Cardiac fibroblast (primary cell): ENCODE measurements around the gene TOX2.
A peak's percentile ranks its signal among the peaks of the same experiment; 100 is the strongest.

Source experiments
- DNase-seq, 2 donors: peaks; one replicate each; pipeline versions ENCODE4 v3.0.0 to v3.0.0-alpha.2; 2010; ENCODE audit warnings: low read depth in 2 of 2
- H3K4me3 ChIP-seq, 2 donors: replicated peaks in 1 of 2; 1 replicate in 1 of 2; 2 replicates in 1 of 2; pipeline ENCODE4 v1.5.1; 2011; ENCODE audit warnings: low read depth in 2 of 2, low read length in 2 of 2, mild to moderate bottlenecking in 2 of 2, moderate library complexity in 1 of 2
- TF ChIP-seq, protein P1 (sequence below): IDR thresholded peaks from one replicate; pipeline ENCODE4 v1.5.1; 2011; ENCODE audit warnings: low read depth, mild to moderate bottlenecking, low read length, inconsistent platforms

The TOX2 gene

DNA sequence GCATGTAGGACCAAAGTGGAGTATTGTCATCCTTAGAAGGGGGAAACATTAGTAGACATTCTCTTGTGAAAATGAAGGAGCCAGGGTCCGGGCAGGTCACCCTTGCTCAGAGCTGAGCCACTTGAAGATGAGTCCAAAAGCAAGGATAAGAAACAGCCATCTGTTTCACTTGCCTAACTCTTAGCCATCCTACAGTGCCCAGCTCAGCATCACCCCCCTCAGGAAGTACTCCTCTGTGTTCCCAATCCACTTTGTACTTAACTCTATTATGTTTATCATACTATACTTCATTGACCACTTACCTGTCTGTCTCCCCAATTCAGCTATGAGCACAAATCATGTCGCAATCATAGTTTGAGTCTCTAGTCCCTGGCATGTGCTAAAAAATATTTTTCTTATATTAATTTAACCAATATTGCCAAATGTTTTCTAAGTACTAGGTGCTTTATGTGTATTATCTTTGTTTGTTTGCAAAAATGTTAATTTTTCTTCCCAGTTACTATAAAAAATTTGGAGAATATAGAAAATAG, 8.1 kb upstream of the TOX2 start:
- no peak for DNase-seq
- TF ChIP-seq, protein P1, sequence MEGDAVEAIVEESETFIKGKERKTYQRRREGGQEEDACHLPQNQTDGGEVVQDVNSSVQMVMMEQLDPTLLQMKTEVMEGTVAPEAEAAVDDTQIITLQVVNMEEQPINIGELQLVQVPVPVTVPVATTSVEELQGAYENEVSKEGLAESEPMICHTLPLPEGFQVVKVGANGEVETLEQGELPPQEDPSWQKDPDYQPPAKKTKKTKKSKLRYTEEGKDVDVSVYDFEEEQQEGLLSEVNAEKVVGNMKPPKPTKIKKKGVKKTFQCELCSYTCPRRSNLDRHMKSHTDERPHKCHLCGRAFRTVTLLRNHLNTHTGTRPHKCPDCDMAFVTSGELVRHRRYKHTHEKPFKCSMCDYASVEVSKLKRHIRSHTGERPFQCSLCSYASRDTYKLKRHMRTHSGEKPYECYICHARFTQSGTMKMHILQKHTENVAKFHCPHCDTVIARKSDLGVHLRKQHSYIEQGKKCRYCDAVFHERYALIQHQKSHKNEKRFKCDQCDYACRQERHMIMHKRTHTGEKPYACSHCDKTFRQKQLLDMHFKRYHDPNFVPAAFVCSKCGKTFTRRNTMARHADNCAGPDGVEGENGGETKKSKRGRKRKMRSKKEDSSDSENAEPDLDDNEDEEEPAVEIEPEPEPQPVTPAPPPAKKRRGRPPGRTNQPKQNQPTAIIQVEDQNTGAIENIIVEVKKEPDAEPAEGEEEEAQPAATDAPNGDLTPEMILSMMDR: no peak
- no peak overlapping the region for H3K4me3 ChIP-seq

DNA sequence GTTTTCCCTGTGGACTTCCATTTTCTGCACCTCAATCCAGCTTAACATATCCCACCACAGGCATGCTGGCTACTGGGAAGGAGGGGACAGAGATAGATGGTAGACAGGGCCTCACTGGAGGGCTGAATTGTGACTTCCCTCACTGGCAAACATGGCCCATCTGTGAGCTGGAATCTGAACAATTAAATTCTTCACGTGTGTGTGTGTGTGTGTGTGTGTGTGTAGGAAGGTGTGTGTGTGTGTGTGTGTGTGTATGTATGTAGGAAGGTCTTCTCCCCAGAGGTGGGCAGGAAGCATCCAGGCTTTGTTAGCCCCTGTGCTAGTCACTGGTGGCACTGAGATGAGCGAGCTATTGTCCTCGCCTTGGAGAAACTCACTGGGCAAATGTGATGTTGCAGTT, 5.4 kb upstream of the TOX2 start:
- TF ChIP-seq, protein P1: no peak
- no peak for DNase-seq
- H3K4me3 ChIP-seq: no peak overlapping the region

GRCh38 chr20:43909720-43910119, 4.9 kb upstream of the TOX2 start:
- DNase-seq: no peak

GRCh38 chr20:43910564-43910963, 4.1 kb upstream of the TOX2 start:
- DNase-seq: no peak
- H3K4me3 ChIP-seq: no peak overlapping the region
- TF ChIP-seq, protein P1: no peak

More at GRCh38 chr20:43909720-43910119, 4.9 kb upstream of the TOX2 start:
- no peak overlapping the region for H3K4me3 ChIP-seq
- TF ChIP-seq, protein P1: no peak

DNA sequence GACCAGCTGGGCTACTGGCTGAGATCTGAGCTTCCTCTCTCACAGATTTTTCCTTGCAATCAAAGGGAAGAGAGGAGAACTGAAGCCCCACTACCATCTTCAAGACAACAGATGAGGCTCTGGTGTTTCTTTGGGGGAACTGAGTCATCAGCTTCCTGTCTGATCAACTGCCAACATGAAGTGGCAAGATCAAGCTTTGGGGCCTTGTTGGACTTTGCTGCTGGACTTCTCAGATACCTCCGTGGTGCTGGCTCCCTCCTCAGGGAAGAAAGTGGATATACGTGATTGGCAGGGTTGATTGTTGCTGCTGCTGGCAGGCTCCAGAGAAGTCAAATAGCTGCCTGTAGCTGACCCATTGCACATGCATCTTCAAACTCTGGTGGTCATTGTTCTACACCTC, 3.6 kb upstream of the TOX2 start:
- peak; percentile 88 to 90 for DNase-seq
- TF ChIP-seq, protein P1: peak; percentile 34
- no peak overlapping the region for H3K4me3 ChIP-seq

- no peak overlapping the region for H3K4me3 ChIP-seq
- peak in 1 of 2 donors; percentile 36 for DNase-seq
- TF ChIP-seq, protein P1: no peak
These were observed 1.2 kb upstream of the TOX2 start for GRCh38 chr20:43913291-43914025.
